Measurements from ENCODE around the gene GLYATL1.

DNA sequence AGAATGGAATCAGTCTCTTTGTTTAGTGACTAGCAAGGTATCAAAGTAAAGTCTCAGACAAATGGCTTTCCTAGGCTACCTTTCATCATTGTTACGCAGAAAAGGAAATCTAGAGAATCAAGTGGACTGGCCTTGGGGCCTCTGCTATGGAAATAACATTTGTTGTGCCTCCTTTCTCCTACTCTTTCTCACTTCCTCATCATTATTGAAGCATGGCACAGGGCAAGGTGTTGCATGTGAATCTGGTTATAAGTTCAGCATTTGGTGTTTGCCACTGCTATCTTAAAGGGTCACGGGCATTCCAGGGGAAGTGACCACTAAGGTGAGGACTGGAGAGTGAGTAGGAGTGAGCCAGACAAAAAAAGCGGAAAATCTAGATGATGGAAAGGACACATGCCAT, 54.9 kb downstream of the GLYATL1 start:
- TF ChIP-seq, protein P1, sequence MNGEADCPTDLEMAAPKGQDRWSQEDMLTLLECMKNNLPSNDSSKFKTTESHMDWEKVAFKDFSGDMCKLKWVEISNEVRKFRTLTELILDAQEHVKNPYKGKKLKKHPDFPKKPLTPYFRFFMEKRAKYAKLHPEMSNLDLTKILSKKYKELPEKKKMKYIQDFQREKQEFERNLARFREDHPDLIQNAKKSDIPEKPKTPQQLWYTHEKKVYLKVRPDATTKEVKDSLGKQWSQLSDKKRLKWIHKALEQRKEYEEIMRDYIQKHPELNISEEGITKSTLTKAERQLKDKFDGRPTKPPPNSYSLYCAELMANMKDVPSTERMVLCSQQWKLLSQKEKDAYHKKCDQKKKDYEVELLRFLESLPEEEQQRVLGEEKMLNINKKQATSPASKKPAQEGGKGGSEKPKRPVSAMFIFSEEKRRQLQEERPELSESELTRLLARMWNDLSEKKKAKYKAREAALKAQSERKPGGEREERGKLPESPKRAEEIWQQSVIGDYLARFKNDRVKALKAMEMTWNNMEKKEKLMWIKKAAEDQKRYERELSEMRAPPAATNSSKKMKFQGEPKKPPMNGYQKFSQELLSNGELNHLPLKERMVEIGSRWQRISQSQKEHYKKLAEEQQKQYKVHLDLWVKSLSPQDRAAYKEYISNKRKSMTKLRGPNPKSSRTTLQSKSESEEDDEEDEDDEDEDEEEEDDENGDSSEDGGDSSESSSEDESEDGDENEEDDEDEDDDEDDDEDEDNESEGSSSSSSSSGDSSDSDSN (CRISPR knock-in tag; IDR thresholded peaks at IDR 0.05): no peak
- TF ChIP-seq, protein P2, sequence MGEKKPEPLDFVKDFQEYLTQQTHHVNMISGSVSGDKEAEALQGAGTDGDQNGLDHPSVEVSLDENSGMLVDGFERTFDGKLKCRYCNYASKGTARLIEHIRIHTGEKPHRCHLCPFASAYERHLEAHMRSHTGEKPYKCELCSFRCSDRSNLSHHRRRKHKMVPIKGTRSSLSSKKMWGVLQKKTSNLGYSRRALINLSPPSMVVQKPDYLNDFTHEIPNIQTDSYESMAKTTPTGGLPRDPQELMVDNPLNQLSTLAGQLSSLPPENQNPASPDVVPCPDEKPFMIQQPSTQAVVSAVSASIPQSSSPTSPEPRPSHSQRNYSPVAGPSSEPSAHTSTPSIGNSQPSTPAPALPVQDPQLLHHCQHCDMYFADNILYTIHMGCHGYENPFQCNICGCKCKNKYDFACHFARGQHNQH (CRISPR knock-in tag; IDR thresholded peaks at IDR 0.05): no peak
- TF ChIP-seq ETV6 (CRISPR knock-in tag; conservative IDR thresholded peaks at IDR 0.05): no peak
- no peak for TF ChIP-seq SRF (IDR thresholded peaks at IDR 0.05; ENCODE audit: low read depth, low read length)
- TF ChIP-seq HIC2 (CRISPR knock-in tag; IDR thresholded peaks at IDR 0.05; ENCODE audit: low read depth): no peak
- TF ChIP-seq ZNF121 (CRISPR knock-in tag; IDR thresholded peaks at IDR 0.05): no peak
- TF ChIP-seq, protein P3, sequence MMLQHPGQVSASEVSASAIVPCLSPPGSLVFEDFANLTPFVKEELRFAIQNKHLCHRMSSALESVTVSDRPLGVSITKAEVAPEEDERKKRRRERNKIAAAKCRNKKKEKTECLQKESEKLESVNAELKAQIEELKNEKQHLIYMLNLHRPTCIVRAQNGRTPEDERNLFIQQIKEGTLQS (CRISPR knock-in tag; IDR thresholded peaks at IDR 0.05): no peak
- TF ChIP-seq MAX (IDR thresholded peaks at IDR 0.05): no peak
- TF ChIP-seq HCFC1 (IDR thresholded peaks at IDR 0.05; ENCODE audit: low read depth, low read length): no peak
- no peak for TF ChIP-seq ZSCAN20 (CRISPR knock-in tag; IDR thresholded peaks at IDR 0.05; ENCODE audit: borderline replicate concordance)
- TF ChIP-seq SAFB2 (CRISPR knock-in tag; IDR thresholded peaks at IDR 0.05; ENCODE audit: borderline replicate concordance, low read depth): no peak
- no peak for TF ChIP-seq FOSL2 (CRISPR knock-in tag; IDR thresholded peaks at IDR 0.05)
- no peak for TF ChIP-seq ZKSCAN1 (IDR thresholded peaks at IDR 0.05; ENCODE audit: low read length)
